ENCODE results near the gene NRIP2. TPM values are rescaled to one million over a fixed set of nuclear protein-coding genes. Genes with fewer than 3 reads are reported as not detected.

NRIP2 gene
- total RNA-seq, 1 experiment from 2014 or later: 0.15 TPM

- Histone ChIP-seq H3K27ac (ENCODE audit: insufficient read length, low read depth, low read length) (no peak overlapping the region), H2AFZ (ENCODE audit: low read length) (no peak overlapping the region)
These were observed 23.5 kb upstream of the NRIP2 start for GRCh38 chr12:2858334-2858733.

More at GRCh38 chr12:2858334-2858733, 23.5 kb upstream of the NRIP2 start:
- Histone ChIP-seq H3K23ac (ENCODE audit: insufficient read length, low read depth, low read length) (no peak overlapping the region), H3T11ph (ENCODE audit: low read length) (no peak overlapping the region), H3K9ac (ENCODE audit: extremely low read depth, insufficient read length, low read length) (no peak overlapping the region), H3K9me3 (ENCODE audit: control insufficient read depth, low read depth, low read length) (no peaks in the 10 kb centered on the region), H4K8ac (replicated peaks; ENCODE audit: insufficient read length, low read depth, low read length) (no peak overlapping the region), H4K20me1 (ENCODE audit: control insufficient read depth, insufficient read depth, insufficient read length) (no peaks in the 10 kb centered on the region), H3K4me2 (ENCODE audit: insufficient read depth, insufficient read length, low read length) (no peak overlapping the region), H3K27me3 (ENCODE audit: insufficient read depth, low read length) (no peaks in the 10 kb centered on the region), H2BK120ac (ENCODE audit: low read depth, low read length, poor library complexity, severe bottlenecking) (no peak overlapping the region), H3K79me2 (ENCODE audit: insufficient read depth, low read length) (no peaks in the 10 kb centered on the region), H3K4ac (ENCODE audit: low read depth, low read length) (no peak overlapping the region), H3K4me1 (ENCODE audit: insufficient read depth, low read length) (no peaks in the 10 kb centered on the region), H2BK5ac (ENCODE audit: insufficient read length, low read length) (no peak overlapping the region), H3K79me1 (ENCODE audit: insufficient read depth, low read depth, low read length, poor library complexity, severe bottlenecking) (no peaks in the 10 kb centered on the region), H4K91ac (ENCODE audit: insufficient read length, low read depth, low read length) (no peak overlapping the region), H2BK15ac (ENCODE audit: low read depth, low read length) (no peak overlapping the region), H3K18ac (ENCODE audit: insufficient read length, low read depth, low read length) (no peak overlapping the region), H2BK12ac (ENCODE audit: insufficient read length, low read depth, low read length) (no peak overlapping the region), H4K5ac (ENCODE audit: insufficient read length, low read depth, low read length) (no peak overlapping the region), H2BK20ac (ENCODE audit: low read depth, low read length, poor library complexity, severe bottlenecking) (no peak overlapping the region), H3K23me2 (ENCODE audit: insufficient read length, low read depth, low read length, poor library complexity, severe bottlenecking) (no peaks in the 10 kb centered on the region), H3K56ac (ENCODE audit: insufficient read length, low read depth, low read length) (no peak overlapping the region), H3K14ac (ENCODE audit: insufficient read depth, low read length) (no peak overlapping the region), H2AK5ac (ENCODE audit: insufficient read length, low read length) (no peak overlapping the region)
- Mint-ChIP-seq H3K27ac (peak overlapping the region; percentile 44 to 92 (median 74); a peak in 4 of 7 replicates), H3K36me3 (ENCODE audit: insufficient read depth in 1 of 3, low read depth in 3 of 3) (peaks cover 34 to 43% (median 43%) of the 10 kb centered on the region in 3 experiments), H3K9me3 (no peaks in the 10 kb centered on the region), H3K4me1 (peaks cover 14 to 42% of the 10 kb centered on the region in 2 experiments), H3K4me3 (no peak overlapping the region), H3K27me3 (ENCODE audit: low read depth) (peaks cover 4% of the 10 kb centered on the region)
- no peak for TF ChIP-seq CTCF (conservative IDR thresholded peaks at IDR 0.05)
- no CpG with 5 or more reads among the region's 2 CpGs for WGBS (ENCODE audit: extremely low coverage, insufficient read length, low lambda C conversion rate)
- DNase-seq: no peak

All from H9 (cell line).